GM23338 (cell line): ENCODE results near the gene ADAD2.

Source experiments
- CREB1 ChIP-seq: fragments of 250-450 bp; sonication (Bioruptor Pico); IDR thresholded peaks from 2 replicates; pipeline ENCODE4 v1.5.0; 2020; ENCODE audit warnings: low read depth, mild to moderate bottlenecking, moderate library complexity
- ETS1 ChIP-seq: IDR thresholded peaks from 2 replicates; pipeline ENCODE4 v1.6.1; 2016; ENCODE audit warnings: antibody characterized with exemption
- EZH2 ChIP-seq: fragments of 200-600 bp; sonication (generic); IDR thresholded peaks from one replicate; pipeline ENCODE4 v1.8.0; 2017; ENCODE audit warnings: antibody characterized with exemption, mild to moderate bottlenecking, low read depth; ENCODE audit not compliant: unreplicated experiment
- EZH2phosphoT487 ChIP-seq: fragments of 200-600 bp; sonication (generic); IDR thresholded peaks from one replicate; pipeline ENCODE4 v1.8.1; 2018; ENCODE audit warnings: antibody characterized with exemption; ENCODE audit not compliant: unreplicated experiment
- JUNB ChIP-seq: IDR thresholded peaks from one replicate; pipeline ENCODE4 v1.6.1; 2016; ENCODE audit warnings: antibody characterized with exemption; ENCODE audit not compliant: unreplicated experiment
- POLR2AphosphoS5 ChIP-seq: IDR thresholded peaks from 2 replicates; pipeline ENCODE4 v1.6.1; 2016; ENCODE audit warnings: antibody characterized with exemption, low read depth
- ZNF114 ChIP-seq: fragments of 250-450 bp; sonication (Bioruptor Pico); IDR thresholded peaks from 2 replicates; pipeline ENCODE4 v1.5.0; 2020; ENCODE audit warnings: mild to moderate bottlenecking, moderate library complexity
- TF ChIP-seq, protein P1 (sequence below): IDR thresholded peaks from one replicate; pipeline ENCODE4 v1.6.1; 2018; ENCODE audit warnings: antibody characterized with exemption; ENCODE audit not compliant: unreplicated experiment
- TF ChIP-seq, protein P2 (sequence below), 2 experiments: fragments of 200-600 bp in 1 of 2; sonication (generic) in 1 of 2; conservative IDR thresholded peaks; 2 replicates each; pipeline versions ENCODE4 v1.5.1 to v1.6.1; 2016 to 2017; ENCODE audit warnings: antibody characterized with exemption in 2 of 2, low read depth in 2 of 2, mild to moderate bottlenecking in 2 of 2, moderate library complexity in 1 of 2

GRCh38 chr16:84183572-84183875, 7.4 kb upstream of the ADAD2 start:
- TF ChIP-seq, protein P1, sequence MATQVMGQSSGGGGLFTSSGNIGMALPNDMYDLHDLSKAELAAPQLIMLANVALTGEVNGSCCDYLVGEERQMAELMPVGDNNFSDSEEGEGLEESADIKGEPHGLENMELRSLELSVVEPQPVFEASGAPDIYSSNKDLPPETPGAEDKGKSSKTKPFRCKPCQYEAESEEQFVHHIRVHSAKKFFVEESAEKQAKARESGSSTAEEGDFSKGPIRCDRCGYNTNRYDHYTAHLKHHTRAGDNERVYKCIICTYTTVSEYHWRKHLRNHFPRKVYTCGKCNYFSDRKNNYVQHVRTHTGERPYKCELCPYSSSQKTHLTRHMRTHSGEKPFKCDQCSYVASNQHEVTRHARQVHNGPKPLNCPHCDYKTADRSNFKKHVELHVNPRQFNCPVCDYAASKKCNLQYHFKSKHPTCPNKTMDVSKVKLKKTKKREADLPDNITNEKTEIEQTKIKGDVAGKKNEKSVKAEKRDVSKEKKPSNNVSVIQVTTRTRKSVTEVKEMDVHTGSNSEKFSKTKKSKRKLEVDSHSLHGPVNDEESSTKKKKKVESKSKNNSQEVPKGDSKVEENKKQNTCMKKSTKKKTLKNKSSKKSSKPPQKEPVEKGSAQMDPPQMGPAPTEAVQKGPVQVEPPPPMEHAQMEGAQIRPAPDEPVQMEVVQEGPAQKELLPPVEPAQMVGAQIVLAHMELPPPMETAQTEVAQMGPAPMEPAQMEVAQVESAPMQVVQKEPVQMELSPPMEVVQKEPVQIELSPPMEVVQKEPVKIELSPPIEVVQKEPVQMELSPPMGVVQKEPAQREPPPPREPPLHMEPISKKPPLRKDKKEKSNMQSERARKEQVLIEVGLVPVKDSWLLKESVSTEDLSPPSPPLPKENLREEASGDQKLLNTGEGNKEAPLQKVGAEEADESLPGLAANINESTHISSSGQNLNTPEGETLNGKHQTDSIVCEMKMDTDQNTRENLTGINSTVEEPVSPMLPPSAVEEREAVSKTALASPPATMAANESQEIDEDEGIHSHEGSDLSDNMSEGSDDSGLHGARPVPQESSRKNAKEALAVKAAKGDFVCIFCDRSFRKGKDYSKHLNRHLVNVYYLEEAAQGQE: no peak
- TF ChIP-seq, protein P2, sequence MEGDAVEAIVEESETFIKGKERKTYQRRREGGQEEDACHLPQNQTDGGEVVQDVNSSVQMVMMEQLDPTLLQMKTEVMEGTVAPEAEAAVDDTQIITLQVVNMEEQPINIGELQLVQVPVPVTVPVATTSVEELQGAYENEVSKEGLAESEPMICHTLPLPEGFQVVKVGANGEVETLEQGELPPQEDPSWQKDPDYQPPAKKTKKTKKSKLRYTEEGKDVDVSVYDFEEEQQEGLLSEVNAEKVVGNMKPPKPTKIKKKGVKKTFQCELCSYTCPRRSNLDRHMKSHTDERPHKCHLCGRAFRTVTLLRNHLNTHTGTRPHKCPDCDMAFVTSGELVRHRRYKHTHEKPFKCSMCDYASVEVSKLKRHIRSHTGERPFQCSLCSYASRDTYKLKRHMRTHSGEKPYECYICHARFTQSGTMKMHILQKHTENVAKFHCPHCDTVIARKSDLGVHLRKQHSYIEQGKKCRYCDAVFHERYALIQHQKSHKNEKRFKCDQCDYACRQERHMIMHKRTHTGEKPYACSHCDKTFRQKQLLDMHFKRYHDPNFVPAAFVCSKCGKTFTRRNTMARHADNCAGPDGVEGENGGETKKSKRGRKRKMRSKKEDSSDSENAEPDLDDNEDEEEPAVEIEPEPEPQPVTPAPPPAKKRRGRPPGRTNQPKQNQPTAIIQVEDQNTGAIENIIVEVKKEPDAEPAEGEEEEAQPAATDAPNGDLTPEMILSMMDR (conservative IDR thresholded peaks at IDR 0.05; ENCODE audit: low read depth in 2 of 2): no peak
- no peak for TF ChIP-seq CREB1 (CRISPR knock-in tag)
- no peak for TF ChIP-seq POLR2AphosphoS5
- no peak for TF ChIP-seq EZH2
- no peak for TF ChIP-seq EZH2phosphoT487
- no peak for TF ChIP-seq JUNB
- no peak for TF ChIP-seq ZNF114 (CRISPR knock-in tag)
- TF ChIP-seq ETS1: no peak
